GM12892 (cell line): ENCODE results near the gene TUG1.

ENCODE experiments used
- POLR2A ChIP-seq: IDR thresholded peaks from 2 replicates; pipeline ENCODE4 v1.6.1; 2011; ENCODE audit warnings: low read depth, low read length, control low read depth
- TAF1 ChIP-seq: IDR thresholded peaks from 2 replicates; pipeline ENCODE4 v1.6.1; 2011; ENCODE audit warnings: low read depth, mild to moderate bottlenecking, control low read depth, low read length, borderline replicate concordance

DNA sequence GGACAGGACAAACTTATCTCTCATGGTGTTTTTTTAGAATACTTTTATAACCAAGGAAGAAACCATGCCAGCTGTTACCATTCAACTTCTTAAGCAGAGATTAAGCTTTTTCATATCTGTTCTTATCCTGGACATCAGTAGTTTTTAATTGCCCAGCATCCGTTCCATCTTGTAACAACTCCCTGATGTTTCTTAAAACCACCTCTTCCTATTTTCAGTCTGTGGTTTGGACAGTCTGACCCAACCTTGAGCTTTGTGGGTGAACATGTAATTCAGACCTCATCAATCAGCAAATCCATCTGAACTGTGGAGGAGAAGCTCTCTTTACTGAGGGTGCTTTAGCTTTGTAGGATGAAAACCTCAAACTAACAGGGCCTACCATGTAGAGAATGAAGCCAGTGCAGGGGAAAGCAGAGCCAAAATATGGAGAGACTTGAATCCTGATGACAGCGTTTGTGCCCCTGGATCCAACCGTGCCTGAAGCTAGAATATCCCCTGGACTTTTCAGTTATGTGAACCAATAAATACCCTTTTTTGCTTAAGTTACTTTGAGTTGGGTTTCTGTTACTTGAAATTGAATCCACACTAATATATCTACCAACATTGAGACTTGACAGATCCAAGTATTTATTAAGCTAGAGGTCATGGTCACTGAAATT lies 9.4 kb downstream of the TUG1 start:
- TF ChIP-seq POLR2A (no peak), TAF1 (no peak)
